Spleen (tissue), 11 donors: Measurements from ENCODE around the gene VTI1A. TPM values are rescaled to one million over a fixed set of nuclear protein-coding genes. Genes with fewer than 3 reads are reported as not detected.

Experiments used
- DNase-seq: peaks from one replicate; pipeline ENCODE4 v3.0.0-alpha.2; 2020
- H3K27ac ChIP-seq, 8 donors: fragments of 200-600 bp; sonication (generic) in 7 of 8; 1 replicate in 4 of 8; 2 replicates in 4 of 8; pipeline versions ENCODE4 v1.5.0 to v1.8.0; 2016 to 2021; ENCODE audit warnings: inconsistent platforms in 4 of 8, mild to moderate bottlenecking in 4 of 8, moderate library complexity in 1 of 8
- H3K27me3 ChIP-seq, 7 donors: fragments of 200-600 bp; sonication (generic) in 6 of 7; replicated peaks in 1 of 7; 1 replicate in 4 of 7; 2 replicates in 3 of 7; pipeline versions ENCODE4 v1.5.0 to v1.8.0; 2016 to 2021; ENCODE audit warnings: inconsistent platforms in 3 of 7, mild to moderate bottlenecking in 1 of 7
- H3K36me3 ChIP-seq, 6 donors: fragments of 200-600 bp; sonication (generic) in 5 of 6; 1 replicate in 4 of 6; 2 replicates in 2 of 6; pipeline versions ENCODE4 v1.5.0 to v1.8.0; 2016 to 2021; ENCODE audit warnings: inconsistent platforms in 2 of 6
- H3K4me1 ChIP-seq, 6 donors: fragments of 200-600 bp; sonication (generic) in 5 of 6; 1 replicate in 3 of 6; 2 replicates in 3 of 6; pipeline versions ENCODE4 v1.5.0 to v1.8.0; 2016 to 2021; ENCODE audit warnings: inconsistent platforms in 3 of 6
- H3K4me3 ChIP-seq, 8 donors: fragments of 200-600 bp; sonication (generic) in 7 of 8; 1 replicate in 4 of 8; 2 replicates in 4 of 8; pipeline versions ENCODE4 v1.5.0 to v1.8.0; 2016 to 2021; ENCODE audit warnings: inconsistent platforms in 4 of 8, mild to moderate bottlenecking in 4 of 8, moderate library complexity in 2 of 8
- H3K9me3 ChIP-seq, 8 donors: fragments of 200-600 bp; sonication (generic) in 7 of 8; 1 replicate in 4 of 8; 2 replicates in 4 of 8; pipeline versions ENCODE4 v1.5.0 to v1.8.0; 2016 to 2021; ENCODE audit warnings: inconsistent platforms in 4 of 8
- CTCF ChIP-seq, 11 experiments: fragments of 200-600 bp in 7 of 11; fragments of 450-650 bp in 4 of 11; sonication (generic) in 4 of 11; IDR thresholded peaks in 8 of 11; conservative IDR thresholded peaks in 3 of 11; 1 replicate in 7 of 11; 2 replicates in 4 of 11; pipeline versions ENCODE4 v1.4.0 to v1.8.0; 2016 to 2021; ENCODE audit warnings: antibody characterized with exemption in 11 of 11, inconsistent platforms in 4 of 11, mild to moderate bottlenecking in 1 of 11
- POLR2A ChIP-seq, 3 donors: fragments of 450-650 bp; IDR thresholded peaks; one replicate each; pipeline ENCODE4 v1.5.1; 2017; ENCODE audit warnings: antibody characterized with exemption in 3 of 3, mild to moderate bottlenecking in 1 of 3
- POLR2AphosphoS5 ChIP-seq, 3 donors: sonication (generic); formaldehyde crosslinking; IDR thresholded peaks; one replicate each; pipeline ENCODE4 v1.5.1; 2017; ENCODE audit warnings: antibody characterized with exemption in 3 of 3
- WGBS, 5 donors: extraction: QIAGEN DNeasy Blood & Tissue Kit in 3 of 5; methylation state at CpG; one replicate each; pipeline versions ENCODE4 v1.1.5 to v1.1.7; 2013 to 2018; 5-methylcytosine and 5-hydroxymethylcytosine counted together
- intact Hi-C: fragments of 100-400 bp; cut with DNase I; formaldehyde crosslinking; loops from one replicate; pipeline ENCODE4 v1.15.0; 2023; ENCODE audit warnings: low total_unique reads
- polyA plus RNA-seq, 3 donors: library from polyadenylated mRNA; stranded (reverse); fragments of 200-250 nt; gene quantifications; one replicate each; pipeline ENCODE4 v1.2.1, GENCODE V29; 2013
- total RNA-seq, 7 donors: library from RNA; depleted of rRNA in 3 of 7; stranded (reverse); fragments of >200 nt in 3 of 7; fragmentation: NEBNext Ultra II Directional in 4 of 7; extraction: Animal tissue kit (Norgen Biotek cat#: 25700) in 4 of 7; gene quantifications; one replicate each; pipeline versions ENCODE4 v1.1.0 to v1.2.1, GENCODE V29; 2016 to 2021
- donor health status: healthy with polysubstance abuse.
- donor health status: DM: no; HTN: no; CAD: no; lungs with moderate emphysema.
- donor health status: DM: no; HTN: no; CAD: no.
- donor health status: Bipolar disorder and iron deficiency.
- donor health status: healthy.
- donor health status: DM: no; HTN: no; CAD: no.
- donor health status: DM: yes; HTN: yes; CAD: no.

VTI1A gene
- total and polyA plus RNA-seq, 10 donors, result 7.8 to 129 (median 56.2) TPM

- no peak for TF ChIP-seq CTCF (IDR thresholded peaks at IDR 0.05 in 8 of 11, conservative IDR thresholded peaks at IDR 0.05 in 3 of 11)
- WGBS, 5 donors, result 83 to 91% (median 89%) methylated on average over 2 of the region's 2 CpGs
- DNase-seq, result no peak
- Histone ChIP-seq H3K27me3 (no peaks in the 10 kb centered on the region), H3K36me3 (peaks cover 0 to 10% (median 0%) of the 10 kb centered on the region in 6 donors), H3K9me3 (no peaks in the 10 kb centered on the region), H3K27ac (no peak overlapping the region), H3K4me1 (no peaks in the 10 kb centered on the region), H3K4me3 (no peak overlapping the region)
- intact Hi-C loops, result no loop called here
Measured at GRCh38 chr10:112766636-112767035, 319.6 kb downstream of the VTI1A start.

GRCh38 chr10:112767156-112767555 is 320.1 kb downstream of the VTI1A start:
- no peak for TF ChIP-seq POLR2A (IDR thresholded peaks at IDR 0.05)
- no peak for TF ChIP-seq CTCF (IDR thresholded peaks at IDR 0.05 in 8 of 11, conservative IDR thresholded peaks at IDR 0.05 in 3 of 11)
- no peak for TF ChIP-seq POLR2AphosphoS5 (IDR thresholded peaks at IDR 0.05)
- intact Hi-C loops, result no loop called here
- DNase-seq, result no peak
- Histone ChIP-seq H3K27ac (no peak overlapping the region), H3K4me1 (no peaks in the 10 kb centered on the region), H3K9me3 (no peaks in the 10 kb centered on the region), H3K36me3 (peaks cover 0 to 12% (median 0%) of the 10 kb centered on the region in 6 donors), H3K4me3 (no peak overlapping the region), H3K27me3 (no peaks in the 10 kb centered on the region)
- WGBS, 5 donors, result 91 to 99% (median 96%) methylated on average over 2 of the region's 2 CpGs

GRCh38 chr10:112768121-112768520 is 321.1 kb downstream of the VTI1A start:
- intact Hi-C loops, result no loop called here
- TF ChIP-seq POLR2A (IDR thresholded peaks at IDR 0.05) (no peak), POLR2AphosphoS5 (IDR thresholded peaks at IDR 0.05) (no peak), CTCF (IDR thresholded peaks at IDR 0.05 in 8 of 11, conservative IDR thresholded peaks at IDR 0.05 in 3 of 11) (no peak)

GRCh38 chr10:112769081-112769480 is 322.1 kb downstream of the VTI1A start:
- TF ChIP-seq POLR2A (IDR thresholded peaks at IDR 0.05) (no peak), CTCF (IDR thresholded peaks at IDR 0.05 in 8 of 11, conservative IDR thresholded peaks at IDR 0.05 in 3 of 11) (no peak), POLR2AphosphoS5 (IDR thresholded peaks at IDR 0.05) (no peak)
- DNase-seq, result no peak
- H3K4me3 ChIP-seq, result no peak overlapping the region
- H3K4me1 ChIP-seq, result no peaks in the 10 kb centered on the region
- WGBS, 5 donors, result 93 to 98% (median 94%) methylated on average over 2 of the region's 2 CpGs
- H3K27me3 ChIP-seq, result no peaks in the 10 kb centered on the region
- H3K36me3 ChIP-seq, result peaks cover 0 to 21% (median 0%) of the 10 kb centered on the region in 6 donors
- no peak overlapping the region for H3K27ac ChIP-seq
- H3K9me3 ChIP-seq, result no peaks in the 10 kb centered on the region
- intact Hi-C loops, result no loop called here

More at GRCh38 chr10:112768121-112768520, 321.1 kb downstream of the VTI1A start:
- H3K27ac ChIP-seq, result no peak overlapping the region
- WGBS, 5 donors, result 89 to 97% (median 93%) methylated on average over 7 of the region's 7 CpGs
- H3K27me3 ChIP-seq, result no peaks in the 10 kb centered on the region
- no peak overlapping the region for H3K4me3 ChIP-seq
- H3K9me3 ChIP-seq, result no peaks in the 10 kb centered on the region
- peaks cover 0 to 20% (median 0%) of the 10 kb centered on the region in 6 donors for H3K36me3 ChIP-seq
- no peak for DNase-seq
- no peaks in the 10 kb centered on the region for H3K4me1 ChIP-seq
